Stimulated activated CD4-positive, alpha-beta T cell treated with anti-CD3 and anti-CD28 coated beads, Interleukin-4, amount 100 ng/mL, for 4 hours (primary cell): ENCODE data around the gene SUN5.
"Not testable (repeated sequence)": the region's sequence is repeated elsewhere in the genome, so short reads cannot be mapped to it uniquely, and the experiment has no call there.

ENCODE experiments used
- DNase-seq, 2 experiments: peaks; one replicate each; pipeline ENCODE4 v3.0.0-alpha.2; 2020

The SUN5 gene

DNA sequence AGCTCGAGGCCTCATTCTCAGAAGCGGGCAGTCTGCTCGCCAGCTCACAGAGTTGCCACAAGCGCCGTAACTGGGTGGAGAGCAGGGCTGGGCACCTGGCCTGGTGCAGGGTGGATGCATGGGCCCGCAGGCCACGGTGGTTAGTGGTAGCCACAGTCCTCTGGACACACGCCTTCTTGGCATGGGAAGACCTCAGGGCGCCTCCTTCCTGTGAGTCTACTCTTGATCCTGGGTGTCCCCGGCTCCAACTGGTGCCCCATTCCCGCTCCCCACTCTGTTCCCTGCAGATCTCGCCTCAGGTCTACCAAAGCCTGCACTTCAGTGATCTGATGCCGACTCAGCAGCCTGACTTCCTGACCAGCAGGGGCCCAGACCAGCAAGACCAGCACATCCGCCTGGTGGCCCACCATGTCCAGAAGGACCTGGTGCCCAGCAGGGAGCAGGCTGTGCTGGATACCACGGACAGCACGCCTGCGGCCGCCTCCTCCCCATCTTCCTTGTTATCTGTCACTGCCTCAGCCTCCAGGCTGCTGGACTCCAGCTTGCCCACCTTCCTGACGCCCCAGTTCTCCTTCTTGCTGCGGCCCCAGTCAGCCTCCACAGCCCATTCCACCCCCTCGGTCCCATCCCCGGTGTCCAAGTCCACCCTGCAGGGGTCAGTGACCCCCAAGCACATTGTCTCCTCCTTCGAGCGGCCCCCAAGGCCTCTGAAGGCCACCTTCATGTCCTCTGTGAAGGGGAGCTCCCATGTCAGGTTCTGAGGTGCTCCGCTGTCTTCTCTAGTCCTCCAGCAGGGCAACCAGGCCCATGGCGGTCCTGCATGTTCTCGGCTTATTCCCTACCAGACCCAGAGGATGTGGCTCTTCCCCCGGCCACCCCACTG, 43.1 kb downstream of the SUN5 start:
- no peak for DNase-seq

DNA sequence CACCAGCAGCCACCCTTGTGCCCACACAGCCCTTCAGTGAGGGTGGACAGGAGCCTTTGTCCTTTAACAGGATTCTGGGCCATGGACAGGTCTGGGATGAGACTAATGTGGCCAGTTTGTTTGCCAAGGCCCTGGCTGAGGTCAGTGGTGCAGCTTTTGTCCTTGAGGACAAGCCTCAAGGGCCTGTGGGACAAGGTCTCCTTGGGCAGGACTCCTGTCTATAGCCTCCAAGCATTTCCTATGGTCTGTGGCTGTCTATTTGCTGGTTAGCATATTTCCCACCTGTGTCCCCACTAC, 44.1 kb downstream of the SUN5 start:
- DNase-seq: no peak

DNA sequence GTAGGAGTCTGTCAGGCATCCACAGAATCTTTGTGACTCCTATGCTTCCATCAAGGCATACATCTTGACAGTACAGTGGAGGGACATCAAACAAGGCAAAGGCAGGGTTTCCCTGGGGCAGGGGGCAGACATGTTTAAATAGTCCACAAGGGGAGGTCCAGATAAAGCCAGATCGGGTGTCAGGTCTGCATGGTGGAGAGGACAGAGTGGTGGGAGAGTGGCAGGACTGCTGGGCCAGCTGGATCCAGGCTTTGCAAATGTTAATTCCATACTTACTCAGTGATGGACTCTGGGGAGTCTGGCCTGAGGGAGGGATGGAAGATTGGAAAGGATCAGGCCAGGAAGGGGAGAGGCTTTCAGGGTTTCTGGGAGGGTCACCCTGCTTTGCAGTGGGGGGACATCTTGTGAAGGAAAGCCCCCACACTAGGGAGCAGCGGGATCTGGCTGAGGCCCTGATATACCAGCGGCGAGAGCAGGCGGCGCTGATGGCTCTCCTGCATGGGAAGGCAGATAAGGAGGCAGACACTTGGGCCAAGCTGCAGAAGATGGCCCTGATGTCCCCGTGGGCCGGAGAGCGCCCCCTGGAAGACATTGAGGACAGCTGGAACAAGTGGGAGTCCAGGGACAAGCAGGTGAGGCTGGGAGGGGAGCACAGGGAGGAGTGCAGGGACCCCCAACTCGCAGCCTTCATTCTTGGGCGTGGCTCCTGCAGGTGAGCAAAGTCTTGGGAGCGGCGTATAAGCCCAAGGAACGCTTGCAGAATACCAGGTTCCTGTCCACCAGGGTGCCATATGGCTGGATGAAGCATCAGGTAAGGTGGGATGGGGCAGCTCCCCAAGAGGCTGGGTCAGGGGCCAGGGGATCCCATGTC, 44.6 kb downstream of the SUN5 start:
- no peak for DNase-seq

DNA sequence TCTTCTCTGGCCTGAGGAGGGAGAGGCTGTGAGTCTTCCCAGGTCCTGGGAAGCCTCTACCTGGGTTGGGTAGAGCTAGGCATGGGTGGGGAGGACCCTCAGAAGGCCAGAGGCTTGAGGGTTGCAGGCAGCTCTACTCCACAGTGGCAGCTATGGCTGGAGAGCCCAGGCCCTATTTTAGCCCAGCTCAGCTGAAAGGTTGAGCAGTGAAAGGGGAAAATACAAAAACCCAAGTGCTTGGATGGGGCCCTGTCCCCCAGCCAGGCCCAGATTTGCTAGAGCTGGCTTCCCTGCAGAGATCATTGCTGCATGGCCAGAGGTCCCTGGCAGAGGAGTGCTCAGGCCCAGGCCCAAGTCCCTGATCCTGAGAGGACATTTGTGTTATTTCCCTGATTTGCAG, 45.7 kb downstream of the SUN5 start:
- no peak for DNase-seq

DNA sequence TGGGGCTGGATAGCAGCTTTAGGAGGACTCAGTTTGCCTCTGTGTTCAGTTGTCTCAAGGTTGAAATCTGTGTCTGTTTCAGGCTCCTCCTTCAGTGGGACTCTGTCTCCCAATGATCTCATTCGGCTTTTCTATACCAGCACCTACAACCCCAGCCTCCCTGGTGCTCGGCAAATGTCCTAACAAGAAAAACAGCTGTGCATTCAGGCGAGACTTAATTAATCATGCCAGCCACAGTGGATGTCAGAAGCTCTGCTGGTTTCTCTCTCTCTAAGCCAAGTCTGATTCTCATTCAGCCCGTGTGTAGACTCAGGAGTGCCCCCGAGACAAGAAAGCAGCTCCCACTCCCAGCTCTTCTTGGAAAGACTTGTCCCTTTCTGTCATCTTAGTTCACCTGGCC, 46.8 kb downstream of the SUN5 start:
- no peak for DNase-seq

DNA sequence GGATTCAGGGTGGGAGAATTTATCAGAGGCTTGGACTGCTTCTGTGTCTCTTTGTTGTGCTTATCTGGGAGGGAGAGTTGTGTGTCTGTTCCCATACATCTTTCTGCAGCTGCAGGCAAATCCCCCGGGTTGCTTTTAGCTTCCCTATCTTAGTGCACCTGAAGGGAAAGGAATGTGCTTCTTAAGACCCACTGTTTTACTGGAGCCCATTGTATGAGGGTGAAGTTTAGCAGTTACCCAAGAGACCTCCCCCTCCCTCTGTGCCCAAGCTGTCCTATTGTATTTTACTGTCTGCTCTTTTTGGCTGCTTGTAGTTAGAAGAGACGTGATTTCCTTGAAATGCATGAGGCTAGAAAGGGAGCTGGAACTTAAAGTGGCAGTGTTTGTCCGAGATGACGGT, 53.7 kb downstream of the SUN5 start:
- DNase-seq: not testable (repeated sequence)

DNA sequence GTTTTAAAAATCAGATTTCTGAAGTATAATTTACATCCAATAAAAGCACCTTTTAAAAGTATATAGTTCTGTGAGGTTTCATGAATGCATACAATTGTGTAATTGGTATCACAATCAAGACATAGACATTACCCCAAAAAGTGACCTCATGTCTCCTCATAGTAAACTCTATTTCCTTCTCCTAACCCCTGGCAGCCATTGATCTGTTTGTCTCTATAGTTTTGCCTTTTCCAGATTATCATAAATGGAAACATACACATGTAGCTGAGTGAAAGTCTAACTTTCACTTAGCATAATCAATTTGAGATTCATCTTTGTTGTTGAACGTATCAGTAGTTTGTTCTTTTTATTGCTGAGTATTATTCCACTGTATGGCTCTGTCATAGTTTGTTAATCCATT, 57.6 kb downstream of the SUN5 start:
- no peak for DNase-seq

DNA sequence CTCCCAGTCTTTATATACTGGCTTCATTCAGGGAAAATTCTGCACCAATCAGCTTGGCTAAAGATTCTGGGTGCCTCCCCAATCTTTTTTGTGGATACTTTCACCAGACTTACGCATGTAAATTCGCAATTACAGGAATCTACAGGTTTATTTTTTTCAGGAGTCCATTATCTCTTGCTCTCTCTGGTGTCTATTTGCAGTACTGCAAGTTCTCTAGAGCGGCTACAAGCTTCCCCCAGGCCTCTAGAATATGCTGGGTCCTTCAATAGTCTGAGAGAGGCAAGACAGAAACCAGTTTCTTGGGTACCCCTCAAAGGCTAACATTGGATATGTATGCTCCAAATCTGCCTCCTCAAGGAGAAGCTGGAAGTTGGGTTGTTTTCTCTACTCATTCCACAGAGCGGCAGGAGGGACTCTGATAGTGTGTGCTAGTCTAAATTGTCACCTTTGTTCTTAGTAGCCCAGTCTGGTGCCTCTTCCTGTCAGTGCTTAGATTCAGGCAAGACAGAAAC, 58.5 kb downstream of the SUN5 start:
- no peak for DNase-seq

DNA sequence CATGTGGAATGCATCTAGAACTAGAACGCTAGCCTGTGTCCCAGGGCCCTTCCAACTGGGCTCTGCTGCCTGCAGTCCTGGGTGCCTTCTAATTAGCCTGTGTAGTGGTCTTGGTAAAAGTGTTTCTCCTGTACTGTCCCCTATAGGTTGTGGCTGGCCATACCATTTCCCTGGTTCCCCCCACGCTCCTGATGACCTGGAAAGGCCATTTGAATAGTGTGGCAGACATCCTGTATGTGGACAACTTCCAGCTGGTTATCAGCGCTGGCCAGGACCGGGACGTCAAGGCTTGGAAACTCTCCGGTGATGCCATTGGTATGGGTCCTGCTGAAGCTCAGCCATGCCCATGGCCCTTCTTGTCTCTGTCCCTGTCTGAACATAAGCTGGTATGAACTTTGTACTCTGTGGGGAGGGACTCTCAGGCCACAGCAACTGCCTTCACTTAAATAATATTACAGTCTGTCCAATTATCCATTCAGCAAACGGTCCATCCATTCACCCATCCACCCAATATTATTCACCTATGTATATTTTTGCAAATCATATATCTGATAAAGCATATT, 60.7 kb downstream of the SUN5 start:
- no peak for DNase-seq

DNA sequence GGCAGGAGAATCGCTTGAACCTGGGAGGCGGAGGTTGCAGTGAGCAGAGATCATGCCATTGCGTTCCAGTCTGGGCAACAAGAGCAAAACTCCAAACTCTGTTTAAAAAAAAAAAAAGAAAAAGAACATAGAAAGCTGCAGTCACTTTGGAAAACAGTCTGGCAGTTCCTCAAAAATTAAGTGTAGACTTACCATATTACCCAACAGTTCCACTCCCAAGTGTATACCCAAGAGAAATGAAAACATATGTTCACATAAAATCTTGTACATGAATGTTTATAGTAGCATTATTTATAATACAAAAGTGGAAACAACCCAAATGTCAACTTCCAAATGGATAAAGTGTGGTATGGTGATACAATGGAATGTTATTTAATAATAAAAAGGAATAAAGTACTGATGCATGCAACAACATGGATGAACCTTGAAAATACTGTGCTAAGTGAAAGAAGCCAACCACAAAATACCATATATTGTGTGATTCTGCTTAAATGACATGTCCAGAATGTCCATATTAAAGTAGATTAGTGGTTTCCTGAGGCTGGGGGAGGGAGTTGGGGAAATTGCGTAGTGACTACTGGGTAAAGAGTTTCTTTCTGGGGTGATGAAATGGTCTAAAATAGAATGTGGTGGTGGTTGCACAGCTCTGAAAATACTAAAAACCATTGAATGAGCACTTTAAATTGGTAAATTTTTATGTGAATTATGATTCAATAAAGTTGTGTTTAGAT, 62.9 kb downstream of the SUN5 start:
- no peak for DNase-seq

DNA sequence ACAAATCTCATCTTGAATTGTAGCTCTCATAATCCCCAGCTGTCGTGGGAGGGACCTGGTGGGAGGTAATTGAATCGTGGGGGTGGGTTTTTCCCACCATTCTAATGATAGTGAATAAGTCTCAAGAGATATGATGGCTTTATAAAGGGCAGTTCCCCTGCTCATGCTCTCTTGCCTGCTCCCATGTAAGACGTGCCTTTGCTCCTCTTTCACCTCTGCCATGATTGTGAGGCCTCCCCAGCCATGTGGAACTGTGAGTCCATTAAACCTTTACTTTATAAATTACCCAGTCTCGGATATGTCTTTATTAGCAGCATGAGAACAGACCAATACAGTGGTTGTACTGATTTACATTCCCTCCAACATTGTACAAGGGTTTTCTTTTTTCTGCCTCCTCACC, 69.7 kb downstream of the SUN5 start:
- no peak for DNase-seq
